K562 (cell line): ENCODE measurements around the gene USP32. TPM values are rescaled to one million over a fixed set of nuclear protein-coding genes. Genes with fewer than 3 reads are reported as not detected.

Experiments used
- ATAC-seq: fragments of 200-7000 bp; cut with Tn5 transposase; 3 replicates; pipeline ENCODE4 v1.9.1; 2020; ENCODE audit warnings: moderate library complexity
- BruUV-seq: library from RNA; stranded (reverse); fragments of 400-500 nt; replicated peaks from 2 replicates; lab custom pipeline; 2021; lab: Mats Ljungman, UMichigan
- CTCF ChIA-PET: fragments of 300-600 bp; formaldehyde crosslinking; extraction: SDS; loops from one replicate; lab custom pipeline; 2021; ENCODE audit warnings: low intra/inter-chr PET ratio; lab: Yijun Ruan, JAX
- POLR2A ChIA-PET: fragments of 300-600, 350-650 bp; sonication (Branson Sonifier 250); formaldehyde crosslinking; extraction: SDS; loops from one replicate; lab custom pipeline; 2021; ENCODE audit warnings: antibody characterized with exemption, inconsistent platforms; lab: Yijun Ruan, JAX
- DNase-seq, 4 experiments: peaks; one replicate each; pipeline versions ENCODE4 v3.0.0 to v3.0.0-alpha.2; 2011 to 2018; ENCODE audit warnings: low spot score in 3 of 4, mixed read lengths in 3 of 4; ENCODE audit errors: extremely low read depth in 1 of 4
- FAIRE-seq: peaks from 2 replicates; lab custom pipeline; 2011; peaks lifted over from hg19 to GRCh38; lab: Jason Lieb, UNC
- H2AFZ ChIP-seq: 2 replicates; pipeline ENCODE4 v1.6.0; 2011; ENCODE audit warnings: low read depth, low read length, control low read depth, inconsistent platforms
- H3K27ac ChIP-seq: fragments of 200-600 bp; 3 replicates; pipeline ENCODE4 v1.8.0; 2011; ENCODE audit warnings: low read depth, mild to moderate bottlenecking, control low read depth, inconsistent platforms, low read length, moderate library complexity, mixed read lengths; ENCODE audit errors: extremely low read depth
- H3K27me3 ChIP-seq, 2 experiments: fragments of 300-600 bp in 1 of 2; 2 replicates in 1 of 2; 3 replicates in 1 of 2; pipeline versions ENCODE4 v1.6.0 to v1.8.0; 2011; ENCODE audit warnings: inconsistent platforms in 2 of 2, low read length in 2 of 2, mild to moderate bottlenecking in 1 of 2, mixed read lengths in 1 of 2, moderate library complexity in 1 of 2; ENCODE audit not compliant: control insufficient read depth in 2 of 2, insufficient read depth in 2 of 2
- H3K36me3 ChIP-seq: fragments of 300-600 bp; 3 replicates; pipeline ENCODE4 v1.8.0; 2011; ENCODE audit warnings: mild to moderate bottlenecking, low read length, inconsistent platforms; ENCODE audit not compliant: control insufficient read depth, insufficient read depth
- H3K4me1 ChIP-seq, 2 experiments: fragments of 200-600 bp in 1 of 2; replicated peaks in 1 of 2; 2 replicates in 1 of 2; 3 replicates in 1 of 2; pipeline versions ENCODE4 v1.5.1 to v1.8.0; 2011; ENCODE audit warnings: inconsistent platforms in 2 of 2, low read length in 2 of 2, mild to moderate bottlenecking in 1 of 2, mixed read lengths in 1 of 2, moderate library complexity in 1 of 2; ENCODE audit not compliant: control insufficient read depth in 2 of 2, insufficient read depth in 2 of 2
- H3K4me2 ChIP-seq: 2 replicates; pipeline ENCODE4 v1.6.1; 2011; ENCODE audit warnings: low read length, control low read depth, inconsistent platforms, mixed read lengths; ENCODE audit not compliant: insufficient read depth
- H3K4me3 ChIP-seq: fragments of 200-600 bp; sonication (generic), shearing (Covaris generic); 2 replicates; pipeline ENCODE4 v1.5.1; 2016; ENCODE audit warnings: control low read depth, inconsistent platforms
- H3K79me2 ChIP-seq: fragments of 200-600 bp; 3 replicates; pipeline ENCODE4 v1.8.0; 2011; ENCODE audit warnings: low read length, inconsistent platforms; ENCODE audit not compliant: control insufficient read depth, insufficient read depth
- H3K9ac ChIP-seq, 2 experiments: 2 replicates each; pipeline versions ENCODE4 v1.6.0 to v1.6.1; 2011; ENCODE audit warnings: low read depth in 2 of 2, low read length in 2 of 2, control low read depth in 1 of 2, inconsistent platforms in 1 of 2, mild to moderate bottlenecking in 1 of 2, mixed read lengths in 1 of 2; ENCODE audit not compliant: insufficient read depth in 1 of 2
- H3K9me1 ChIP-seq: one replicate; pipeline ENCODE4 v1.6.0; 2011; ENCODE audit warnings: inconsistent platforms, mild to moderate bottlenecking, low read length, moderate library complexity; ENCODE audit not compliant: control insufficient read depth, insufficient read depth
- H3K9me3 ChIP-seq: replicated peaks from 2 replicates; pipeline ENCODE4 v1.5.1; 2011; ENCODE audit warnings: low read depth, low read length, inconsistent platforms; ENCODE audit not compliant: control insufficient read depth, insufficient read depth
- H4K20me1 ChIP-seq: replicated peaks from 2 replicates; pipeline ENCODE4 v1.6.1; 2011; ENCODE audit warnings: low read length, inconsistent platforms, mixed read lengths; ENCODE audit not compliant: control insufficient read depth, insufficient read depth
- ATF7 ChIP-seq: fragments of 450-650 bp; IDR thresholded peaks from 2 replicates; pipeline ENCODE4 v1.7.1; 2014; ENCODE audit warnings: mild to moderate bottlenecking, moderate library complexity
- CAMTA2 ChIP-seq: fragments of 250-450 bp; sonication (Bioruptor Pico); conservative IDR thresholded peaks from 2 replicates; pipeline ENCODE4 v1.5.1; 2022
- DPF2 ChIP-seq: fragments of 450-650 bp; IDR thresholded peaks from 2 replicates; pipeline ENCODE4 v1.6.1; 2016
- HMGN3 ChIP-seq: IDR thresholded peaks from 2 replicates; pipeline ENCODE4 v1.6.1; 2011; ENCODE audit warnings: borderline replicate concordance, low read depth, mild to moderate bottlenecking, mixed read lengths, low read length; ENCODE audit not compliant: insufficient read length; ENCODE audit errors: extremely low read depth
- MCM7 ChIP-seq, 2 experiments: fragments of 450-650 bp; IDR thresholded peaks; 2 replicates each; pipeline ENCODE4 v1.6.1; 2016 to 2018
- MTA3 ChIP-seq: fragments of 450-650 bp; formaldehyde crosslinking; IDR thresholded peaks from 2 replicates; pipeline ENCODE4 v1.6.1; 2017; ENCODE audit warnings: mild to moderate bottlenecking, borderline replicate concordance
- POLR3G ChIP-seq: IDR thresholded peaks from 2 replicates; pipeline ENCODE4 v1.6.1; 2011; ENCODE audit not compliant: insufficient read length, insufficient replicate concordance; ENCODE audit errors: extremely low read depth
- PTBP1 ChIP-seq: fragments of 200-400 bp; formaldehyde crosslinking; IDR thresholded peaks from 2 replicates; pipeline ENCODE4 v1.6.1; 2017; ENCODE audit warnings: low read depth, low read length
- PTRF ChIP-seq: fragments of 450-650 bp; IDR thresholded peaks from 2 replicates; pipeline ENCODE4 v1.6.1; 2016; ENCODE audit warnings: mild to moderate bottlenecking, missing genetic modification characterization, missing compliant biosample characterization
- RUNX1 ChIP-seq: sonication (generic); IDR thresholded peaks from 2 replicates; pipeline ENCODE4 v1.6.1; 2016; ENCODE audit warnings: antibody characterized with exemption, low read depth
- SMARCB1 ChIP-seq: IDR thresholded peaks from 2 replicates; pipeline ENCODE4 v1.6.1; 2011; ENCODE audit warnings: improper control_type of control experiment, low read depth; ENCODE audit not compliant: insufficient read length
- SP1 ChIP-seq: sonication (generic); formaldehyde crosslinking; IDR thresholded peaks from 2 replicates; pipeline ENCODE4 v1.8.1; 2022; ENCODE audit warnings: mild to moderate bottlenecking, missing genetic modification reagents
- TCF7 ChIP-seq: sonication (generic); IDR thresholded peaks from 2 replicates; pipeline ENCODE4 v1.6.1; 2016; ENCODE audit warnings: antibody characterized with exemption, borderline replicate concordance
- ZBTB8A ChIP-seq: fragments of 450-650 bp; IDR thresholded peaks from 2 replicates; pipeline ENCODE4 v1.6.1; 2018; ENCODE audit warnings: mild to moderate bottlenecking, moderate library complexity; ENCODE audit not compliant: partially characterized antibody
- ZNF561 ChIP-seq: fragments of 450-650 bp; formaldehyde crosslinking; conservative IDR thresholded peaks from 2 replicates; pipeline ENCODE4 v1.4.0; 2020; ENCODE audit warnings: mild to moderate bottlenecking, moderate library complexity
- ZNF707 ChIP-seq: fragments of 250-450 bp; sonication (Bioruptor Pico); conservative IDR thresholded peaks from 2 replicates; pipeline ENCODE4 v1.8.0; 2022; ENCODE audit warnings: inconsistent platforms, mild to moderate bottlenecking, moderate library complexity
- WGBS: fragments of 100-300 bp; shearing (Covaris generic); methylation state at CpG from one replicate; pipeline ENCODE4 v1.1.6; 2016; ENCODE audit warnings: low coverage, mixed read lengths; ENCODE audit not compliant: insufficient coverage; ENCODE audit errors: missing lambda C conversion rate; 5-methylcytosine and 5-hydroxymethylcytosine counted together
- in situ Hi-C: fragments of 300-500 bp; cut with MboI; formaldehyde crosslinking; loops from 4 replicates; pipeline ENCODE4 v1.15.0; 2018; ENCODE audit warnings: inconsistent platforms, mixed read lengths
- intact Hi-C: fragments of 100-400 bp; cut with micrococcal nuclease; formaldehyde crosslinking; loops from 2 replicates; pipeline ENCODE4 v1.14.2; 2022
- polyA plus RNA-seq, 8 experiments: library from polyadenylated mRNA; depleted of rRNA in 4 of 8; stranded (reverse) in 5 of 8; unstranded in 3 of 8; fragments of >200 nt; fragmentation: Nextera tagmentation in 2 of 8; fragmentation: Illumina TruSeq in 1 of 8; extraction: Ambion mirVana in 2 of 8; extraction: Trizol in 1 of 8; gene quantifications; 2 replicates each; pipeline versions ENCODE4 v1.2.1 to v1.2.3, GENCODE V29; 2011 to 2014; ENCODE audit warnings: inconsistent platforms in 1 of 8, missing spikeins in 1 of 8
- total RNA-seq, 7 experiments: library from RNA; depleted of rRNA in 6 of 7; stranded (reverse); fragments of >200 nt in 6 of 7; fragmentation: Illumina TruSeq in 2 of 7; extraction: Trizol in 2 of 7; gene quantifications; 2 replicates each; pipeline versions ENCODE4 v1.2.1 to v1.2.3, GENCODE V29; 2011 to 2021; ENCODE audit warnings: low replicate concordance in 1 of 7
- TF ChIP-seq, protein P1 (sequence below): fragments of 450-650 bp; formaldehyde crosslinking; IDR thresholded peaks from 2 replicates; pipeline ENCODE4 v1.4.0; 2022; ENCODE audit warnings: missing genetic modification characterization
- TF ChIP-seq, protein P2 (sequence below): fragments of 450-650 bp; IDR thresholded peaks from 2 replicates; pipeline ENCODE4 v1.6.1; 2017; ENCODE audit warnings: antibody characterized with exemption
- TF ChIP-seq, protein P3 (sequence below): fragments of 450-650 bp; IDR thresholded peaks from 2 replicates; pipeline ENCODE4 v1.6.1; 2016; ENCODE audit warnings: antibody characterized with exemption

Gene USP32
- total and polyA plus RNA-seq, 9 of the 15 experiments (the other 6 are each of a cell fraction or from before 2014, with no cell fraction given), result 18.0 to 69.3 (median 47.1) TPM

DNA sequence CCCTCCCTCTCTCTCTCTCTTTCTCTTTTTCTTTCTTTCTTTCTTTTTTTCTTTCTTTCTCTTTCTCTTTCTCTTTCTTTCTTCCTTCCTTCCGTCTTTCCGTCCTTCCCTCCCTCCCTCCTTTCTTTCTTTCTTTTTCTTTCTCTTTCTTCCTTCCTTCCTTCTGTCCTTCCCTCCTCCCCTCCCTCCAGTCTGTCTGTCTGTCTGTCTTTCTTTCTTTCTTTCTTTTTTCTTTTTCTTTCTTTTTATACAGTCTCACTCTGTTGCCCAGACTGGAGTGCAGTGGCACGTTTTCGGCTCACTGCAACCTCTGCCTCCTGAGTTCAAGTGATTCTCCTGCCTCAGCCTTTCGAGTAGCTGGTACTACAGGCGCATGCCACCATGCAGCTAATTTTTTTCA is 227.8 kb downstream of the USP32 start:
- Histone ChIP-seq H3K36me3 (no peaks in the 10 kb centered on the region), H3K9ac (no peak overlapping the region), H3K79me2 (no peaks in the 10 kb centered on the region), H3K4me3 (no peak overlapping the region), H3K27me3 (peaks cover 0 to 8% of the 10 kb centered on the region in 2 experiments; a peak in 2 of 5 replicates), H3K4me2 (no peak overlapping the region), H3K4me1 (peaks cover 17 to 24% of the 10 kb centered on the region in 2 experiments), H4K20me1 (no peaks in the 10 kb centered on the region), H3K9me3 (no peaks in the 10 kb centered on the region), H3K27ac (no peak overlapping the region), H2AFZ (no peak overlapping the region), H3K9me1 (no peaks in the 10 kb centered on the region)
- no TSS peak for BruUV-seq
- FAIRE-seq (no peak), ATAC-seq (no peak), DNase-seq (no peak)
- ChIA-PET POLR2A (interaction anchor here (0.7 kb wide), 2 partner anchors 13 to 22 kb away, joined by 3 read pairs; no protein-coding TSS in a partner anchor), CTCF (no interaction called here)
- in situ Hi-C loops (no loop called here), intact Hi-C loops (no loop called here)
- WGBS, result 72% methylated on average over 6 of the region's 6 CpGs
- TF ChIP-seq RUNX1, result no peak
- no peak for TF ChIP-seq HMGN3
- TF ChIP-seq SMARCB1, result no peak
- TF ChIP-seq PTBP1, result no peak
- no peak for TF ChIP-seq MTA3
- TF ChIP-seq TCF7, result no peak
- TF ChIP-seq ZNF561 (CRISPR knock-in tag), result no peak
- no peak for TF ChIP-seq MCM7 (IDR thresholded peaks at IDR 0.05)
- TF ChIP-seq ATF7, result no peak
- TF ChIP-seq, protein P1, sequence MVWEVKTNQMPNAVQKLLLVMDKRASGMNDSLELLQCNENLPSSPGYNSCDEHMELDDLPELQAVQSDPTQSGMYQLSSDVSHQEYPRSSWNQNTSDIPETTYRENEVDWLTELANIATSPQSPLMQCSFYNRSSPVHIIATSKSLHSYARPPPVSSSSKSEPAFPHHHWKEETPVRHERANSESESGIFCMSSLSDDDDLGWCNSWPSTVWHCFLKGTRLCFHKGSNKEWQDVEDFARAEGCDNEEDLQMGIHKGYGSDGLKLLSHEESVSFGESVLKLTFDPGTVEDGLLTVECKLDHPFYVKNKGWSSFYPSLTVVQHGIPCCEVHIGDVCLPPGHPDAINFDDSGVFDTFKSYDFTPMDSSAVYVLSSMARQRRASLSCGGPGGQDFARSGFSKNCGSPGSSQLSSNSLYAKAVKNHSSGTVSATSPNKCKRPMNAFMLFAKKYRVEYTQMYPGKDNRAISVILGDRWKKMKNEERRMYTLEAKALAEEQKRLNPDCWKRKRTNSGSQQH (CRISPR knock-in tag), result peak; percentile 71; the same call in 1 of the 2 replicates
- no peak for TF ChIP-seq DPF2
- TF ChIP-seq, protein P2, sequence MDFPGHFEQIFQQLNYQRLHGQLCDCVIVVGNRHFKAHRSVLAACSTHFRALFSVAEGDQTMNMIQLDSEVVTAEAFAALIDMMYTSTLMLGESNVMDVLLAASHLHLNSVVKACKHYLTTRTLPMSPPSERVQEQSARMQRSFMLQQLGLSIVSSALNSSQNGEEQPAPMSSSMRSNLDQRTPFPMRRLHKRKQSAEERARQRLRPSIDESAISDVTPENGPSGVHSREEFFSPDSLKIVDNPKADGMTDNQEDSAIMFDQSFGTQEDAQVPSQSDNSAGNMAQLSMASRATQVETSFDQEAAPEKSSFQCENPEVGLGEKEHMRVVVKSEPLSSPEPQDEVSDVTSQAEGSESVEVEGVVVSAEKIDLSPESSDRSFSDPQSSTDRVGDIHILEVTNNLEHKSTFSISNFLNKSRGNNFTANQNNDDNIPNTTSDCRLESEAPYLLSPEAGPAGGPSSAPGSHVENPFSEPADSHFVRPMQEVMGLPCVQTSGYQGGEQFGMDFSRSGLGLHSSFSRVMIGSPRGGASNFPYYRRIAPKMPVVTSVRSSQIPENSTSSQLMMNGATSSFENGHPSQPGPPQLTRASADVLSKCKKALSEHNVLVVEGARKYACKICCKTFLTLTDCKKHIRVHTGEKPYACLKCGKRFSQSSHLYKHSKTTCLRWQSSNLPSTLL, result no peak
- TF ChIP-seq ZBTB8A, result no peak
- TF ChIP-seq CAMTA2 (CRISPR knock-in tag), result no peak
- TF ChIP-seq, protein P3, sequence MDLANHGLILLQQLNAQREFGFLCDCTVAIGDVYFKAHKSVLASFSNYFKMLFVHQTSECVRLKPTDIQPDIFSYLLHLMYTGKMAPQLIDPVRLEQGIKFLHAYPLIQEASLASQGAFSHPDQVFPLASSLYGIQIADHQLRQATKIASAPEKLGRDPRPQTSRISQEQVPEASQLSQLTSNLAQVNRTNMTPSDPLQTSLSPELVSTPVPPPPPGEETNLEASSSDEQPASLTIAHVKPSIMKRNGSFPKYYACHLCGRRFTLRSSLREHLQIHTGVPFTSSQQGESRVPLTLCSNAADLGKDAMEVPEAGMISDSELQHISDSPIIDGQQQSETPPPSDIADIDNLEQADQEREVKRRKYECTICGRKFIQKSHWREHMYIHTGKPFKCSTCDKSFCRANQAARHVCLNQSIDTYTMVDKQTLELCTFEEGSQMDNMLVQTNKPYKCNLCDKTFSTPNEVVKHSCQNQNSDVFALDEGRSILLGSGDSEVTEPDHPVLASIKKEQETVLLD, result 0 out of 2 replicates have a peak, but pooled peaks have one; percentile 44
- TF ChIP-seq PTRF, result no peak
- TF ChIP-seq SP1 (CRISPR knock-in tag), result no peak
- no peak for TF ChIP-seq POLR3G
- no peak for TF ChIP-seq ZNF707 (CRISPR knock-in tag)
